ENCODE results near the gene TMBIM1.
"Not testable (repeated sequence)": the region's sequence is repeated elsewhere in the genome, so short reads cannot be mapped to it uniquely, and the experiment has no call there.

The TMBIM1 gene

GRCh38 chr2:218291318-218292047 lies 820 bp downstream of the TMBIM1 start:
- DNase-seq (ENCODE audit: low read depth, low spot score): no peak

DNA sequence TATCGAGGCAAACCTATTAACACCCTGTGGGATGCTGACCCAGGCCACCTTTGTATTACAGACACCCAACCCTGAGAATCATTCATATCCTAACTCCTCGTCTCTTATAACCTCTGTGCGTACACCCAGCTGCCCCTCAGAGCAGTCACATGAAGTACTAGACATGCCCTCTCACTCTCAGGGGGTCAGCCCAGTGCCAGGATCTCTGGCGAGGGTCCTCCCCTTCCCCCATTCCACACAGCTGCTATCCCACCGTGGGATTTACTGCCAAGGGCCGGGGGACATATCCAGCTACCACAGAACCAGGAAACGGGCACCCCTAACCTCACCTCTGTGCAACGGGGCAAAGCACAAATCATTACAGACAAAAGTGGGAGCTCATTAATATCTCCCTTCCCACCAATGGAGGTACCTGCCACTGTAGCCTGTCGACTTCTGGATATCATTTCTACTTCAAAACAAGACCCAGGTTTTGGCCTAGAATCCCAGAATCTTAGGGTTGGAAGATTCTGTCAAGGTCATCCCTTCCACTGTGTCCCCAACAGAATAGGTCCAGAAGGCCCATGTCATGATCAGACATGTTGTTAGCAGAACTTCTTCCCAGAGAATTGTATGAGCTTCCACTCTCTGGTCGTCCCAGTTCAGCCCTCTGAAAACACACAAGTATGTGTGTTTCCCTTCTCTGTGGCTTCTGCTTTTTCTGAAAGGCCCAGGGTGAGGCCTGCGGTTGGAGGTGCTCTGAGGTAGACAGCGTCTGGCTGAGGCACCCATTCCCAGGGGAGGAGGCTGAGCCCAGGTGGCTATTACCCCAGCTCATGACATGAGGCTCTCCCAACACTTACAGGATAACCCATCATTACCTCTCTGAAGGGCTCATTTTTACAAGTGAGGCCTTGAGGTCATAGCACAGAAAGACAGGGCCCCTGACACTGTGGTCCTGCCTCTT lies 1.7 kb downstream of the TMBIM1 start:
- DNase-seq (ENCODE audit: low read depth, low spot score): no peak

DNA sequence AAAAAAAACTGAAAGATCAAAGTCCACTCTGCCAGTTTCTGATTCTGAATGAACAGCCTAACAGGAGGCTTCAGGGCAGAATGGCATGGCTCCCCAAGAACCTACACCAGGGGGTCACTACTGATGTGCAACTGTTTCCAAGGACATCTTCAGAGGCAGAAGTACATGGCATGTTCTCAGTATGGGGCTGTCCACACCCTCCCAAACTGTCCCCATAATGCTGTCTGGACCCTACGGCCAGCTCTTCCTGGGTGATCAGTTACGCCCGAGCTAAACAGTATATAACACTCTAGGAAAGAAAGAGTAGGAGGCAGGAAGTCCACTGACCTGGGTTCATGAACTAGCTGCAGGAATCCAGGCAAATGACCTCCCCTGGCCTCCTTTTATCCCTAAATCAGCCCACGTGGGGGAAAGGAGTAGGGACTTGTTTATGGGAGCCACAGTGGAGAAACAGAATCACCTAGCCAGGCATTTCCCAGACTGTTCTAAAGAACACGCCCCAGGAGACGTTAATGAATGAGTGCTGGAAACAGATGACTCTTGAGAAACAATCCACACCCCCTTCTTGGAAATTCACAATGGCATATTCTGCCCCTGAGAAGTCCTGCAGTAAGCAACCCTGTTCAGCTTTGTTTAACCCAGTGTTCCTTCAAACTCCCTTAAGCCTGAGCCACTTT lies 2.5 kb downstream of the TMBIM1 start:
- DNase-seq (ENCODE audit: low read depth, low spot score): no peak

DNA sequence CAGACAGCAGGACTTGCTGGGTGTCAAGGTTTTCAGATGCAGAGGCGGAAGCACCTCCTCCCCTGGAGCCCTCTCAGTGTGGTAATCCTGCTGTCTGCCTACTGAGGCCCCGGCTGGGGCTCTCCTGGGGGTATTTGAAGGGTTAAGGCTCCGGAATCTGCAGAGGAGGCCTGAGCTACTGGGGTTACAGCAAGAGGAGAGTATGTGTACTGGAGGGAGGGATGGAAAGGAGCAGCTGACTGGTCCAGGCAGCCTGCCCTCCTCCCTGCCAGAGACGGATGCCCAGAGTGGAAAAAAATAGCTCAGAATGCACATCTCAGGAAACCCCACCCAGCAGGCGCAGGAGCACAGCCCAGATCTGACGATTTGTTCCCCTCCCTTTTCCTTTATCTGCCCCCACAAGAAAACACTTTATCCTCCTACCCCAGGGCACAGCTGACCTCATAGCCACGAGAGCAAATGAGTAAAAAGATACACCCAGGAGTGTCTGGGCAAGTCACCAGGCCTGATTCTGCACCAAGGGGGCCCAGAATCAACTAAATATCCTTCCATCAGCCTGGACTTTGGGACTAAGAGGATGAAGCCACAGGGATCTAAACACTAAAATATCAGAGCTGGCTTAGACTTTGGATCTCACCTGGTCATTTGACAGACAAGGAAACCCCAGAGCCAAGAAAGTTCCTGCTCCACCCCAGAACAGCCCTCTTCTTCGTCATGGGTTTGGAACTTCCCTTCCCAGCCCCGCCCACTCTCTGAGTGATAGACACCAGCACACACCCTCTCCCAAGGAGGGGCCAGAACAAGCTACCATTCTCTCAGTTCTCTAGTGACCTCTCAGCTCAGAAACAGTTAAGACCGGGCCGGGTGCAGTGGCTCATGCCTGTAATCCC lies 5.5 kb downstream of the TMBIM1 start:
- DNase-seq (ENCODE audit: low read depth, low spot score): peak; percentile 72

DNA sequence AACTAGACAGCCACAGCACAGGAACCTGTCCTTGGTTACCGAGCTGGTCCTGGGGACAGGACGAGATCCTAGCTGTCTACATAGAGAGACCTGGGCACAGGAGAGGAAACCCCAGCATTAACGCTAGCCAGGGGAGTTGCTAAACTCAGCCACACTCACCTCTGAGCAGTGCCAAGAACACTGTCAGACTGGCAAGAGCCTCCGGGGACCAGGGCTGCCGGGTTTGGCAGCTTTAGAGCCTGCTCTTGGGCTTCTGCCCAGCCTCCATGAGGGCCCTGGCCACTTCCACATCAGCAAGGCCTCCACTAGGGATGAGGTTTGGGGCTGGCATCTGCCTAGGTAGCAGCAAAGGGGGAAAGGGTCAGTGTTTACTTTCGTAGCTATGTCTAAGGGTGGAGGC lies 6.7 kb downstream of the TMBIM1 start:
- DNase-seq (ENCODE audit: low read depth, low spot score): no peak

DNA sequence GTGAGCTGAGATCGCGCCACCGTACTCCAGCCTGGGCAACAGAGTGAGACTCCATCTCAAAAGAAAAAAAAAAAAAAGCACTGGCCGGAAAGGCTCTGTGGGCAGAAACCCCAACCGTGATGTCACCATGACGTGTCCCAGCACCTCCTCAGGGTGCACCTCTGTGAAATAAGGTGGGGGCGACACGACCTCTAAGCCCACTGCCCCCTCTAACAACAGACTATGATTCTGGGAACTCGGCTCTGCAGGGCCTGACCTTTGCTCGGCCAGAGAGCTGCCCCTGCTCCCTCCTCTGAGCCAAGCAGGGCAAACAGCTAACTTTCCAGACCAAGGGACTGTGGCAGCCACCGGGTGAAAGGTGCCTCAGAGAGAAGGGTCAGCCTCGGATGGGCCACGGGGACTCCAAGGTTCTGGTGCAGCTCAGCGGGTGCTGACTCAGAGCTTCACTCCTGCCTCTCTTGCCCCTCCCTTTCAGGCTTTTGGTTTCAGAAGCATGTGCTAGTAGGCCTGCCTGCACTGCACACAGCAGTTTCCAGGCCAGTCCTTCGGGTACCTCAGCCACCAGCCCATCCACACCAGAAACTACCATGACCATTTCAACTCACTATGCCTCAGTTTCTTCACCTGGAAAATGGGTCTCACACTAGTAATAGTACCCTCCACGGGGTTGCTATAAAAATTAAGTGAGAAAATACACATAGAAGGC lies 8.0 kb downstream of the TMBIM1 start:
- no peak for DNase-seq (ENCODE audit: low read depth, low spot score)

- DNase-seq (ENCODE audit: low read depth, low spot score): no peak
These were observed 9.9 kb downstream of the TMBIM1 start for GRCh38 chr2:218282173-218282991.

- no peak for DNase-seq (ENCODE audit: low read depth, low spot score)
These were observed 10.9 kb downstream of the TMBIM1 start for GRCh38 chr2:218281449-218281848.

- DNase-seq (ENCODE audit: low read depth, low spot score): no peak
These were observed 11.9 kb downstream of the TMBIM1 start for GRCh38 chr2:218280260-218280870.

DNA sequence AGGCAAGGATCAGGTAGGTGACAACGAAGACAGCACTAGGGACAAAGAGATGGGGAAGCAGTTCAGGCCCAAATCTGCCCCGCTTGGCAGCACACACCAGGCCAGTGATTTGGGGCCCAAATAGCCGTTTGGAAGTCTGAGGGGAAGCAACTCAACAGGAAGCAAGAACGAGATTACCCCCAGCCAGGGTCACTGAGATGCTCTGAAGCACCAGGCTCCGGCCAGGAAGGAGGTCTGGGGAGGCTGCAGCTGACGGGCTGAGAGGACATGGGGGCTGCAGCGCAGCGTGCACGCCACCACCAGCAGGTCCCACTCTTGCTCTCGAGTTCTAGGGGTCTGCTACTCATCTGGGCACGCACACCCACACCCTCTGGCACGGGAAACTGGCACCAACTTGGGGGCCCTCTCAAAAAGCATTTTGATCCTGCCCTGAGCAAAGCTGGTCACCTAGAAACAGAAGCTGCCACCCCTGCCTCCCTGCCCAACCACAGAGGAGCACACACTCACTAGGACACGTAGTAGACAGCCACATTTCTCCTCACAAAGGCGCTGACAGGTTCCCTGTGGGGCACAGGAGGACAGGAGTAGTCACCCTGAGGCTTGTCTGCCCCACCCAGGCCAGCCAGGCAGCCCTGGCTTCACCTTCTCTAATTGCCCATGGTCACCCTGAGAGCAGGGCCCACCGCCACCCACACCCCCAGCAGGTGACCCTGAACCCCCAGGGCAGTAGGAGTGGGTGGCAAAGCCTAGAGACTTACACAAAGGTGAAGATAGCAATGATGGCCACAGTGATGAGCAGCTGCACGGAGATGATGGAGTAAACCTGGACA lies 13.6 kb downstream of the TMBIM1 start:
- no peak for DNase-seq (ENCODE audit: low read depth, low spot score)

DNA sequence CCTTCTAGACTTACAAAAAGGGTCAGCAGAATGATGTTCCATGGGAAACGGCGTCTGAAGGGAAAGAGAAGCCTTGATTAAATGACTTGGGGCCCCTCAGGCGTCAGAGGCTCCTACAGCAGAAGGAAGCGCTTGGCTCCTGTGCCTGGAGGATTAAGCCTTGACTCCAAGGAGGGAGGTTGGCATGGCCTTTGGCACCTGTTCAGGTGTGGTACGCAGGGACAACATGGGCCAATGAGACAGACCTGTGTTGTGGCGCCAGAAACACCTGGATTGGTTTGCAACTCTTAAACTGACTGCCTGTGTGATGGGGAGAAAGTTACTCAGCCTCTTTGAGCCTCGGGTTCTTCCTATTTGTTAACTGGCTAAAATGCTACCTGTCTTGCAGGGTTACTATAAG lies 14.4 kb downstream of the TMBIM1 start:
- no peak for DNase-seq (ENCODE audit: low read depth, low spot score)

- DNase-seq (ENCODE audit: low read depth, low spot score): no peak
These were observed 15.1 kb downstream of the TMBIM1 start for GRCh38 chr2:218276986-218277755.

GRCh38 chr2:218275371-218276072 lies 16.8 kb downstream of the TMBIM1 start:
- no peak for DNase-seq (ENCODE audit: low read depth, low spot score)

DNA sequence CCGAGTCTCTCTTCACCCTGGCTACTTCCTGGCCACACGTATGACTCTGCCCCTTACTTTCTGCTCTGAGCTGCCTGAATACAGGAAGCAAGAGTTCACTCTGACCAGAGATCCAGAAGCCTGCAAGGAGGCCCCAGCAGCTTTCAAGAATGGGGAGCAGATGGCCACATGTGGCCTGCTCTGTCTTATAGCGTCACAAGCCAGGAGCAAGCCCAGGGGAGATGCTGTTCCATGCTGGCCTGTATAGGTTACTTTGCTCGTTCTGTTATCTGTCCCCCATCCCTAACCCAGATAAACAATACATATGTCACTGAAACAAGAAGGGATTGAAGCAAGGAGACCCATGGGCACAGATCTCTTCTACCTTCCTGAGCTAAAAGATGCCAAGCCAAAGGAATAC lies 17.7 kb downstream of the TMBIM1 start:
- DNase-seq (ENCODE audit: low read depth, low spot score): no peak

- DNase-seq (ENCODE audit: low read depth, low spot score): no peak
These were observed 18.4 kb downstream of the TMBIM1 start for GRCh38 chr2:218273908-218274249.

GRCh38 chr2:218273214-218273907 lies 18.9 kb downstream of the TMBIM1 start:
- not testable (repeated sequence) for DNase-seq (ENCODE audit: low read depth, low spot score)

Measured in iPS DF 19.7 (cell line).